Stimulated activated CD4-positive, alpha-beta T cell treated with anti-CD3 and anti-CD28 coated beads, Interleukin-1b, Interleukin-23, amount 100 ng/mL, for 48 hours (primary cell): Measurements from ENCODE around the gene LHX3.
"Not testable (repeated sequence)": the region's sequence is repeated elsewhere in the genome, so short reads cannot be mapped to it uniquely, and the experiment has no call there.

Source experiments
- DNase-seq: peaks from one replicate; pipeline ENCODE4 v3.0.0-alpha.2; 2020

Gene LHX3

GRCh38 chr9:136151848-136152542, 52.9 kb downstream of the LHX3 start:
- no peak for DNase-seq

DNA sequence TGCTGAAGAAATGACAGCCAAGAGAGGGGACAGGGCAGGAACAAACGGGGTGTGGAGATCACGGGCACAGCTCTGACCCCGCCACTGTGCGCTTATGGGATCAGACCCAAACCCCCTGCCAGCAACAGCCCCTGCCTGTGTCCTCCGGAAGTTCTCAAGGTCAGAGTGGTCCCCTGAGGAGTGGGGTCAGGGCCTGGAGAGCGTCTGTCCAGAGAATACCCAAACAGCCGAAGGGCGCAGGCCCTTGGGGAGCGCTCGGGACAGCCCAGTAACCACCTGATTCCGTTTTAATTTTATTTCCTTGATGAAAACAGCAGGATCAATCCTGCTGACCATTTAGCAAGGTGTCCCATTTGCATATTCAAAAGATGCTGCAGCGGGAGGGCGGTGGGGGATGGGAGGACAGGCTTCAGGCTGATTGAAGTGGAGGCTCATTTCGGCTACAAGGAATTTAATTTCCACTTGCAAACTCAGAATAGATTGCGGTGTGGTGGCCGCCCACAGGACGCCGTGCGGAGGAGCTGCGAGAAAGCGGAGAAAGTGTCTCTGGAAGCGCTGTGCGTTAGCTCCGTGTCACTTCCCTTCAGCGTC, 53.6 kb downstream of the LHX3 start:
- DNase-seq, result no peak

GRCh38 chr9:136150664-136151213, 54.2 kb downstream of the LHX3 start:
- DNase-seq, result not testable (repeated sequence)

DNA sequence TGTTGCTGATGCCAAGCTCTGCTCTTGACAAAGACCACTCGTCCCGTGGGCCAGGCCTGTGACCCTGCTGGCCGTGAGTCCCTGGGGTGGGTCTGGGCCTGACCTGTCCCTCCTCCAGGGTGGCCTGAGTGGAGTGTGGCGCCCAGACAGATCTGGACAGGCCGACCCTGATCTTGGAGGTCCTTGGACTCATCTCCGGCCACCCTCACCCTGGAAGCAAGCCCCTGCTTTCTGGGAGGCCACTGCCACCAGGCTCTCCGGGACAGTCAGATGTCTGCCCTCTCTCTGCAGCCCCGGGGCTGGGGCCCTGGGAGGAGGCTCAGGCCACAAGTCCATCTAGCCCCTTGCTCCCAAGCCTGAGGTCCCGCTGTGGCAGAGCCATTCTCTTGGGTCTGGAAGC, 55.1 kb downstream of the LHX3 start:
- DNase-seq, result no peak

GRCh38 chr9:136149337-136149736, 55.6 kb downstream of the LHX3 start:
- no peak for DNase-seq

DNA sequence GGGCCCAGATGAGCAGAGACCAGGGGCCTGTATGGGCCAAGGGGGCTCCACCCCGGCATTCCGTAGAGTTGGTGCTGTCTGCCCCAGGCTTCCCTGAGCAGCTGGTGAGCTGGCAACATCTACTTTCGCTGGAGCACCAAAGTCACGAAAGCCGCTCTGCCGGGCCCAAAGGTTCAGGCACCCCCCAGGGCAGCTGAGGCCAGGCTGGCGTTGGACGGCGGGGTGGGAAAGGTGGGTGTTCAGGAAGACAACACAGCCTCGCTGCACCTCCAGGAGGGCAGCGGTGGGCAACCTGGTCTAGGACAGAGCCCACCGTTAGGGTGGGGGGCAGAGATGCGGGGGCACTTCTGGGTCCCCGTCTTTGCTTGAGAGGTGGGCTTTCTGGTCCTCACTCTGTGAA, 56.2 kb downstream of the LHX3 start:
- no peak for DNase-seq

- no peak for DNase-seq
Measured at GRCh38 chr9:136147890-136148714, 56.8 kb downstream of the LHX3 start.

- no peak for DNase-seq
Measured at GRCh38 chr9:136147038-136147889, 57.7 kb downstream of the LHX3 start.
